Liver (tissue), 3 donors: ENCODE measurements around the gene TNPO2.

Source experiments
- SP1 ChIP-seq: IDR thresholded peaks from 2 replicates; pipeline ENCODE4 v1.6.1; 2018; ENCODE audit warnings: antibody characterized with exemption, mild to moderate bottlenecking
- TF ChIP-seq, protein P1 (sequence below): fragments of 150-350 bp; IDR thresholded peaks from 2 replicates; pipeline ENCODE4 v1.5.1; 2017; ENCODE audit warnings: improper control_type of control experiment, low read depth, low read length; ENCODE audit not compliant: missing input control
- donor health status: healthy.
- donor health status: healthy.

DNA sequence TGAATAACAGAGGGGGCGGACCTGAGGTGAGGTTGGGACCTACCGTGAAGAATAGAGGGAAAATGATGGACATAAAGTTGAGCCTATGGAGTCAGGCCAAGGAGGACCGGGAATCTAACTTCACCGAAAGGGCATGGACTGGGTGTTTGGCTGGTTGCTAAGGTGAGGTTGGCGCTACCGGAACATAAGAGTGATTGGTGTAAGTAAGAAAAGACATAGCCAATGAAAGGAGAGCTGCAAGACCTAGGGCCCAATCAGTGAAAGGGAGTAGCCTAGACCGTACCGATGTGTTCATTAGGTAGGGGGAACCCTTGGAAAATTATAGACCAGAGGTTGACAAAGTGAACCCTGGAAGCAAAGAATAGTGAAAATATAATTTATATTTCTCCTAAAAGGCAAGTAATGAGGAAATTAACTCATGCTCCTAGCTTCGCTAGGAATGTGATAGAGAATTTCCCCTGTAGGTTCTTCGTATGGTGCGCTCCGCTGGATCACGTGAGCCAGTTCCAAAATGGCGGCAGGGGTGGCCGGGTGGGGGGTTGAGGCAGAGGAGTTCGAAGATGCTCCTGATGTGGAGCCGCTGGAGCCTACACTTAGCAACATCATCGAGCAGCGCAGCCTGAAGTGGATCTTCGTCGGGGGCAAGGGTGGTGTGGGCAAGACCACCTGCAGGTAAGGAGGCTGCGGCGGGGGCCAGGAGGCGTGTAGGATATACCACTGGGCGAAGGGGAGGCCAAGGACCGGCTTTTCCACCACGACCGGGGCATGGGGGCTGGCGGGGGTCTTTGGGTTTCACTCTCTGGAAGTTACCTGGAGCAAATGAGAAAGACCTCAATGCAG is 13.5 kb upstream of the TNPO2 start, which contains the start of gene GET3:
- peak; percentile 96 for TF ChIP-seq SP1
- TF ChIP-seq, protein P1, sequence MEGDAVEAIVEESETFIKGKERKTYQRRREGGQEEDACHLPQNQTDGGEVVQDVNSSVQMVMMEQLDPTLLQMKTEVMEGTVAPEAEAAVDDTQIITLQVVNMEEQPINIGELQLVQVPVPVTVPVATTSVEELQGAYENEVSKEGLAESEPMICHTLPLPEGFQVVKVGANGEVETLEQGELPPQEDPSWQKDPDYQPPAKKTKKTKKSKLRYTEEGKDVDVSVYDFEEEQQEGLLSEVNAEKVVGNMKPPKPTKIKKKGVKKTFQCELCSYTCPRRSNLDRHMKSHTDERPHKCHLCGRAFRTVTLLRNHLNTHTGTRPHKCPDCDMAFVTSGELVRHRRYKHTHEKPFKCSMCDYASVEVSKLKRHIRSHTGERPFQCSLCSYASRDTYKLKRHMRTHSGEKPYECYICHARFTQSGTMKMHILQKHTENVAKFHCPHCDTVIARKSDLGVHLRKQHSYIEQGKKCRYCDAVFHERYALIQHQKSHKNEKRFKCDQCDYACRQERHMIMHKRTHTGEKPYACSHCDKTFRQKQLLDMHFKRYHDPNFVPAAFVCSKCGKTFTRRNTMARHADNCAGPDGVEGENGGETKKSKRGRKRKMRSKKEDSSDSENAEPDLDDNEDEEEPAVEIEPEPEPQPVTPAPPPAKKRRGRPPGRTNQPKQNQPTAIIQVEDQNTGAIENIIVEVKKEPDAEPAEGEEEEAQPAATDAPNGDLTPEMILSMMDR, result no peak
